AG04449 (cell line): Measurements from ENCODE around the gene COPS8.

Experiments used
- CTCF ChIA-PET: fragments of 350-600 bp; formaldehyde crosslinking; extraction: SDS; loops from one replicate; lab custom pipeline; 2021; ENCODE audit warnings: antibody characterized with exemption; lab: Yijun Ruan, JAX
- POLR2A ChIA-PET: fragments of 400-600, 350-600 bp; formaldehyde crosslinking; extraction: SDS; loops from one replicate; lab custom pipeline; 2020; ENCODE audit warnings: antibody characterized with exemption, inconsistent platforms; lab: Yijun Ruan, JAX
- DNase-seq: peaks from one replicate; pipeline ENCODE4 v3.0.0-alpha.2; 2010; ENCODE audit warnings: low read depth, low spot score
- H3K4me3 ChIP-seq: 2 replicates; pipeline ENCODE4 v1.5.1; 2011; ENCODE audit warnings: low read depth, mild to moderate bottlenecking, control low read depth, low read length
- TF ChIP-seq, protein P1 (sequence below): IDR thresholded peaks from one replicate; pipeline ENCODE4 v1.5.1; 2011; ENCODE audit warnings: mild to moderate bottlenecking, moderate library complexity, low read length, control low read depth, inconsistent platforms; ENCODE audit not compliant: insufficient read depth; ENCODE audit errors: missing control alignments

The COPS8 gene

DNA sequence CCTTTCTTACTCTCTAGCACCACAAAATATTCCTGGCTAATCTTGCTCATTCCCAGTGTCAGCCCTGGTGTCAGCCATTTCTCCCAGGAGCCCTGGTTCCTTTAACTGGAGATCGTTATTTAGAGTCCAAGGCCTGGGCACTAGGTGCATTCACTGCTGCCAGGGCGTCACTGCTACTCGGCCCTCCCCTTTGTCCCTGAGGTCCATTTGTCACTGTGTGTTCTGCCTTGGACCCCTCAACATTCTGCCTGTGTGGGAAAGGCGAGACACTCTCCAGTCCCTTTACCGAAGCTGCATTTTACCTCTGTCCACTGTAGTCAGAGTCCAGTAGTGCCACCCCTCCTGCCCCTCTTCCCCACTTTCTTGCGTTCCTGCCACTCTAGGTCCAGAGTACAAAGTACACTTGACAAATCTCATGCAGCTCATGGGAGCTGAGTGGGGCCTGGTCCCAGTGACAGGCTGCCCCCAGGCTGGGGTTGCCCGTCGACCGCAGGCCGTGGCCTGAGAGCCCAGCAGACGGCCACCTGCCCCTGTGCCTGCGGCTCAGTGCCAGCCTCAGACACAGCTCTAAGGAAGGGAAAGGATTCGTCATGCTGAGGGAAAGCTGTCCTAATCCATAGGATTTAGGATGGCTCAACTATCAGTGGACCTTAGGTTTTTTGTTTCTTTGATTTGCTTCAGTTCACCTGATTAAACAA lies 52.1 kb downstream of the COPS8 start:
- CTCF ChIA-PET = interaction anchor here (0.9 to 2.2 kb wide), 3 partner anchors 10 to 434 kb away, joined by 3 to 8 read pairs (median 3); no protein-coding TSS in a partner anchor
- POLR2A ChIA-PET = no interaction called here
- no peak overlapping the region for H3K4me3 ChIP-seq
- TF ChIP-seq, protein P1, sequence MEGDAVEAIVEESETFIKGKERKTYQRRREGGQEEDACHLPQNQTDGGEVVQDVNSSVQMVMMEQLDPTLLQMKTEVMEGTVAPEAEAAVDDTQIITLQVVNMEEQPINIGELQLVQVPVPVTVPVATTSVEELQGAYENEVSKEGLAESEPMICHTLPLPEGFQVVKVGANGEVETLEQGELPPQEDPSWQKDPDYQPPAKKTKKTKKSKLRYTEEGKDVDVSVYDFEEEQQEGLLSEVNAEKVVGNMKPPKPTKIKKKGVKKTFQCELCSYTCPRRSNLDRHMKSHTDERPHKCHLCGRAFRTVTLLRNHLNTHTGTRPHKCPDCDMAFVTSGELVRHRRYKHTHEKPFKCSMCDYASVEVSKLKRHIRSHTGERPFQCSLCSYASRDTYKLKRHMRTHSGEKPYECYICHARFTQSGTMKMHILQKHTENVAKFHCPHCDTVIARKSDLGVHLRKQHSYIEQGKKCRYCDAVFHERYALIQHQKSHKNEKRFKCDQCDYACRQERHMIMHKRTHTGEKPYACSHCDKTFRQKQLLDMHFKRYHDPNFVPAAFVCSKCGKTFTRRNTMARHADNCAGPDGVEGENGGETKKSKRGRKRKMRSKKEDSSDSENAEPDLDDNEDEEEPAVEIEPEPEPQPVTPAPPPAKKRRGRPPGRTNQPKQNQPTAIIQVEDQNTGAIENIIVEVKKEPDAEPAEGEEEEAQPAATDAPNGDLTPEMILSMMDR = no peak
- DNase-seq = no peak

DNA sequence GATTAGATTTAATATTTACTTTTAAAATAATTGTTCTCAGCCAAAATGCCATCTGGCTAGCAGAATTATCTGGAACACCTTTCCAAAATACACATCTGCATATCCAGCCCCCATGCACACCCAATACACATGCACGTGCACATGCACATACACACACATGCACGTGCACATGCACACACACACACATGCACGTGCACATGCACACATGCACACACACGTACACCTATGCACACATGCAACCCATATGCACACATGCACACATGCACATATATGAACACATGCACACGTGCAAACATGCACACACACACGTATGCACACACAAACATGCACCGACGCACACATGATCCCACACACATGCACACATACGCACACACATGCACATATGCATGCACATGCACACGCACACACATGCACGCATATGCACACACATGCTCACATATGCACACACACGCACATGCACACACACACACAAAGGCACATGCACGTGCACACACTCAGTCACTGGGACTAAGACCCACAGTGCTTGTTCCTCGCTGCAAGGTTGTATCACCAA lies 53.5 kb downstream of the COPS8 start:
- POLR2A ChIA-PET = no interaction called here
- CTCF ChIA-PET = no interaction called here
- TF ChIP-seq, protein P1 = no peak
- no peak overlapping the region for H3K4me3 ChIP-seq
- DNase-seq = no peak

DNA sequence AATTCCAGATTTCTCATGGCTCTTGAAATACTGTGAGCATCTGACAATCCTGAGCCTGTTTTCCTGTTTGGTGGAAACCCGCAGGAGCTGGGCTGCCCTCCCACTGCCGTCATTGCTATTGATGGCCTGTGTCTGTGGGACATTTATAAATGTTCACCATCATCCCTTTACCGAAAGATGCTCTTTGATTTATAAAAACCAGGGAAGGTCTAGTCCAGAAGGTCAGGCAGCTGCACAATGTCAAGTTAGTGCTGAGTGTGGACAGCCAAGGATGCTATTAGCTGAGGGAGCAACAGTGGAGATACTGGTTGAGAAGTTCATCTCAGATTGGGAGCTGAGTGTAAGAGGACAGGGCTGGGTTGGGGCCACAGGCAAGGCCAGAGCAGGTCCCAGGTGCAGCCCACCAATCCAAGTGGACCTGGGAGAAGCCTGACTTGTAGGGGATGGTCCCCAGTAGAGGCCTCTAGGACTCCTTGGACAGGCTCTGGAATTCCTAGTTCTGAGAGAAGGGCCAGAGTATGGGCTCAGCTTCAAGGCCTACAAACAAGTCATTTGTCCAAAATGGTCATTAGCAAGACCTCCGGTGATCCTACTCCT lies 55.1 kb downstream of the COPS8 start:
- TF ChIP-seq, protein P1 = no peak
- ChIA-PET CTCF (interaction anchor here (0.6 to 1.3 kb wide), 2 partner anchors 13 to 18 kb away, joined by 3 read pairs; no protein-coding TSS in a partner anchor), POLR2A (interaction anchor here (0.6 to 1.2 kb wide), 2 partner anchors 13 to 269 kb away, joined by 3 to 6 read pairs; no protein-coding TSS in a partner anchor)
- no peak for DNase-seq
- no peak overlapping the region for H3K4me3 ChIP-seq

DNA sequence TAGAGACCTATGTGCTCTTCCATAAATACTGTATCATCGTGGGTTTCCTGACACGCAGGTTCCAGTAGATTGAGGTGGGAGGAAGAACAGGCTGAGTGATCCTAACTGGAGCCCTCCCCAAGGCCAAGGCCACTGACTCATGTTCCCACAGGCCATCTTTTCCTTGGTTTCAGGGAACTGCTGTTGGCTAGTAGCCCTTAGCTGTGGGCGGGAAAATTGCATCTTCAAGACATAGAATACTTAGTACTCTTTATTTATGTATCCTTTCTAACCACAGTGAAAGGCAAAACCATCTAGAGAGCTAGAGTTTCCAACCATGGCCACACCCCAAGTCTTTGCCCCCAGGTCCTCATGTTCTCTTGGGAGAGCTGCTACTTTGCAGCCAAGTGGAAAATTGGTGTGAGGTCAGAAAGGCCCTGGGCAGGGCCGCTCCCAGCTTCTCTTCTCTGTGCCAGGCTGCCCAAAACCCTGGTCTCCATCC lies 55.9 kb downstream of the COPS8 start:
- TF ChIP-seq, protein P1 = no peak
- DNase-seq = peak; percentile 59
- POLR2A ChIA-PET = interaction anchor here (1.2 kb wide), 1 partner anchor 13 kb away, joined by 6 read pairs; no protein-coding TSS in a partner anchor
- H3K4me3 ChIP-seq = no peak overlapping the region
- CTCF ChIA-PET = interaction anchor here (0.7 to 3.4 kb wide), 4 partner anchors 12 to 431 kb away, joined by 3 to 22 read pairs (median 4); no protein-coding TSS in a partner anchor

DNA sequence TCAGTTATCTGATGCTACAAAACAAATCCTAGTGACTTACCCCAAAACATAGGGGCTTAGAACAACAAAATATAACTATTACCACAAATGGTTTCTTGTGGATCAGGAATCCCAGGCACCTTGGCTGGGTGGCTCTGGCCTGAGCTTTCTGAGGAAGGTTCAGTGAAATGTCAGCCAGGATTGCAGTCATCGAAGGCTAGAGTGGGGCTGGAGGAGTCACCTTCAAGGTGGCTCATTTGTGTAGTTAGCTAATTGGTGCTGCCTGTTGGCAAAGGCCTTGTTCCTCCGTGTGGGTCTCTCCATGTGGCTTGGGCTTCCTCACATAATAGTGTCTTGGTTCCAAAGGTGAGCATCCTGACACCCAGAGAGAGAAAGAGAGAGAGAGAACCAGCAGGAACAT lies 57.4 kb downstream of the COPS8 start:
- CTCF ChIA-PET = interaction anchor here (1.3 to 3.4 kb wide), 5 partner anchors 8 to 429 kb away, joined by 4 to 22 read pairs (median 5); no protein-coding TSS in a partner anchor
- TF ChIP-seq, protein P1 = no peak
- POLR2A ChIA-PET = no interaction called here
- DNase-seq = no peak
- no peak overlapping the region for H3K4me3 ChIP-seq
